Spleen (tissue), 7 donors: ENCODE measurements around the gene UACA.

Experiments used
- CTCF ChIP-seq, 11 experiments: fragments of 200-600 bp in 7 of 11; fragments of 450-650 bp in 4 of 11; sonication (generic) in 4 of 11; IDR thresholded peaks in 8 of 11; conservative IDR thresholded peaks in 3 of 11; 1 replicate in 7 of 11; 2 replicates in 4 of 11; pipeline versions ENCODE4 v1.4.0 to v1.8.0; 2016 to 2021; ENCODE audit warnings: antibody characterized with exemption in 11 of 11, inconsistent platforms in 4 of 11, mild to moderate bottlenecking in 1 of 11
- POLR2AphosphoS5 ChIP-seq, 3 donors: sonication (generic); formaldehyde crosslinking; IDR thresholded peaks; one replicate each; pipeline ENCODE4 v1.5.1; 2017; ENCODE audit warnings: antibody characterized with exemption in 3 of 3
- donor health status: DM: no; HTN: no; CAD: no; lungs with moderate emphysema.
- donor health status: DM: no; HTN: no; CAD: no.
- donor health status: DM: no; HTN: no; CAD: no.

GRCh38 chr15:70812827-70813364 is 49.5 kb upstream of the UACA start:
- TF ChIP-seq POLR2AphosphoS5 (IDR thresholded peaks at IDR 0.05): no peak
- TF ChIP-seq CTCF (IDR thresholded peaks at IDR 0.05 in 8 of 11, conservative IDR thresholded peaks at IDR 0.05 in 3 of 11): no peak
